ENCODE results near the gene TET3. TPM values are rescaled to one million over a fixed set of nuclear protein-coding genes. Genes with fewer than 3 reads are reported as not detected.

Gene TET3
- total RNA-seq, 3 donors from 2014 or later = 16.6 to 28.7 (median 21.9) TPM

GRCh38 chr2:74029714-74030397 is 45.1 kb downstream of the TET3 start:
- TF ChIP-seq CTCF (IDR thresholded peaks at IDR 0.05) = no peak
- DNase-seq (no peak), ATAC-seq (no peak)
- H3K9me3 ChIP-seq = no peaks in the 10 kb centered on the region
- H3K4me1 ChIP-seq (ENCODE audit: low read depth) = peaks cover 43% of the 10 kb centered on the region
- intact Hi-C loops (cut with DNase I, micrococcal nuclease) = no loop called here
- no peak overlapping the region for H3K4me3 ChIP-seq
- H3K36me3 ChIP-seq (ENCODE audit: low read depth) = no peaks in the 10 kb centered on the region

GRCh38 chr2:74031221-74031620 is 46.5 kb downstream of the TET3 start:
- ATAC-seq (no peak), DNase-seq (no peak)
- no peak for TF ChIP-seq CTCF (IDR thresholded peaks at IDR 0.05)
- Histone ChIP-seq H3K9me3 (no peaks in the 10 kb centered on the region), H3K36me3 (ENCODE audit: low read depth) (no peaks in the 10 kb centered on the region), H3K4me1 (ENCODE audit: low read depth) (peaks cover 34% of the 10 kb centered on the region), H3K4me3 (no peak overlapping the region)
- intact Hi-C loops (cut with DNase I, micrococcal nuclease) = no loop called here

GRCh38 chr2:74031959-74032287 is 47.2 kb downstream of the TET3 start:
- intact Hi-C loops (cut with DNase I, micrococcal nuclease) = no loop called here
- peaks cover 36% of the 10 kb centered on the region for H3K4me1 ChIP-seq (ENCODE audit: low read depth)
- DNase-seq = no peak
- no peak overlapping the region for H3K4me3 ChIP-seq
- H3K36me3 ChIP-seq (ENCODE audit: low read depth) = no peaks in the 10 kb centered on the region
- no peak for TF ChIP-seq CTCF (IDR thresholded peaks at IDR 0.05)
- H3K9me3 ChIP-seq = no peaks in the 10 kb centered on the region
- no peak for ATAC-seq

- intact Hi-C loops (cut with DNase I, micrococcal nuclease) = no loop called here
- H3K9me3 ChIP-seq = no peaks in the 10 kb centered on the region
- peaks cover 42% of the 10 kb centered on the region for H3K4me1 ChIP-seq (ENCODE audit: low read depth)
- DNase-seq (peak in 1 of 3 donors; percentile 57), ATAC-seq (peak; percentile 66)
- no peaks in the 10 kb centered on the region for H3K36me3 ChIP-seq (ENCODE audit: low read depth)
- TF ChIP-seq CTCF (IDR thresholded peaks at IDR 0.05) = no peak
- no peak overlapping the region for H3K4me3 ChIP-seq
Observed at GRCh38 chr2:74033375-74033774, 48.7 kb downstream of the TET3 start.

Other genes starting within 250 kb of the TET3 start
- 10 to 100 TPM; 22.3 to 33.5 (median 23.9) TPM for gene TPRKB, start 247.6 kb upstream of the TET3 start, total RNA-seq
- gene DUSP11, start 204.8 kb upstream of the TET3 start, total RNA-seq = 10 to 100 TPM; 18.5 to 22.5 (median 21.0) TPM
- gene C2orf78, start 200.7 kb upstream of the TET3 start, total RNA-seq = not detected
- gene STAMBP, start 155.9 kb upstream of the TET3 start, total RNA-seq = 10 to 100 TPM; 38.9 to 47.0 (median 42.5) TPM
- 1,000 to 10,000 TPM in 1 of 3 donors, 100 to 1,000 TPM in 1, 10 to 100 TPM in 1; 53.1 to 3,506 (median 391) TPM for gene ACTG2, start 91.9 kb upstream of the TET3 start, total RNA-seq
- gene DGUOK, start 58.0 kb upstream of the TET3 start, total RNA-seq = 10 to 100 TPM; 36.5 to 61.3 (median 57.8) TPM
- gene BOLA3, start 163.0 kb downstream of the TET3 start, total RNA-seq = 10 to 100 TPM; 29.6 to 47.0 (median 38.0) TPM
- gene MOB1A, start 194.0 kb downstream of the TET3 start, total RNA-seq = 100 to 1,000 TPM; 117 to 129 (median 124) TPM
- gene MTHFD2, start 213.7 kb downstream of the TET3 start, total RNA-seq = 10 to 100 TPM; 18.6 to 42.2 (median 19.3) TPM